Lower lobe of right lung (tissue), 2 donors: ENCODE data around the gene CFAP91. TPM values are rescaled to one million over a fixed set of nuclear protein-coding genes. Genes with fewer than 3 reads are reported as not detected.
"Not testable (repeated sequence)": the region's sequence is repeated elsewhere in the genome, so short reads cannot be mapped to it uniquely, and the experiment has no call there.

ENCODE experiments used
- ATAC-seq, 2 donors: fragments of 200-7000 bp; cut with Tn5 transposase; one replicate each; pipeline ENCODE4 v1.9.1; 2020 to 2022; ENCODE audit warnings: mild to moderate bottlenecking in 2 of 2, moderate library complexity in 2 of 2
- DNase-seq: peaks from one replicate; pipeline ENCODE4 v3.0.0-alpha.2; 2020
- H3K27ac ChIP-seq: fragments of 200-600 bp; one replicate; pipeline ENCODE4 v1.8.0; 2022
- H3K27me3 ChIP-seq: fragments of 200-600 bp; one replicate; pipeline ENCODE4 v1.8.0; 2022; ENCODE audit warnings: low read depth
- H3K36me3 ChIP-seq: fragments of 200-600 bp; one replicate; pipeline ENCODE4 v1.8.0; 2022; ENCODE audit warnings: mild to moderate bottlenecking
- H3K4me1 ChIP-seq: fragments of 200-600 bp; one replicate; pipeline ENCODE4 v1.8.0; 2022
- H3K4me3 ChIP-seq: fragments of 200-600 bp; one replicate; pipeline ENCODE4 v1.8.0; 2022; ENCODE audit warnings: mild to moderate bottlenecking
- H3K9me3 ChIP-seq: fragments of 200-600 bp; one replicate; pipeline ENCODE4 v1.8.0; 2022
- CTCF ChIP-seq: fragments of 200-600 bp; IDR thresholded peaks from one replicate; pipeline ENCODE4 v1.8.0; 2022; ENCODE audit warnings: antibody characterized with exemption, mild to moderate bottlenecking
- intact Hi-C: fragments of 100-400 bp; cut with DNase I; formaldehyde crosslinking; loops from one replicate; pipeline ENCODE4 v1.11.0; 2022
- total RNA-seq: library from RNA; stranded (reverse); fragmentation: NEBNext Ultra II Directional; extraction: Animal tissue kit (Norgen Biotek cat#: 25700); gene quantifications from one replicate; pipeline ENCODE4 v1.2.1, GENCODE V29; 2021
- donor health status: DM: no; HTN: yes; CAD: no; lungs with severe emphysema.

Gene CFAP91
- total RNA-seq, 1 donor from 2014 or later: 9.0 TPM

- H3K4me3 ChIP-seq: peak overlapping the region; percentile 65
- H3K4me1 ChIP-seq: peaks cover 24% of the 10 kb centered on the region
- H3K27me3 ChIP-seq: no peaks in the 10 kb centered on the region
- intact Hi-C loops: no loop called here
- TF ChIP-seq CTCF: no peak
- peaks cover 42% of the 10 kb centered on the region for H3K36me3 ChIP-seq
- ATAC-seq: no peak
- H3K9me3 ChIP-seq: no peaks in the 10 kb centered on the region
- DNase-seq: no peak
- H3K27ac ChIP-seq: peak overlapping the region; percentile 93
Observed at GRCh38 chr3:119676020-119676419, 26.8 kb upstream of the CFAP91 start.

- H3K9me3 ChIP-seq: no peaks in the 10 kb centered on the region
- DNase-seq (peak; percentile 97), ATAC-seq (peak; percentile 96 to 97)
- H3K27me3 ChIP-seq: no peaks in the 10 kb centered on the region
- H3K4me1 ChIP-seq: peaks cover 24% of the 10 kb centered on the region
- H3K4me3 ChIP-seq: peak within 1 kb of the TSS; percentile 65
- peaks cover 32% of the 10 kb centered on the region for H3K36me3 ChIP-seq
- TF ChIP-seq CTCF: no peak
- intact Hi-C loops: no loop called here
- H3K27ac ChIP-seq: peak within 1 kb of the TSS; percentile 93
Observed at GRCh38 chr3:119676771-119677640, 25.8 kb upstream of the CFAP91 start, which contains the start of gene COX17. COX17 (minus strand) TSS chr3:119677406; CDS start chr3:119677310, 96 bp downstream.

- H3K4me3 ChIP-seq: peak overlapping the region; percentile 65
- H3K9me3 ChIP-seq: no peaks in the 10 kb centered on the region
- H3K36me3 ChIP-seq: peaks cover 27% of the 10 kb centered on the region
- peaks cover 21% of the 10 kb centered on the region for H3K4me1 ChIP-seq
- peak overlapping the region; percentile 93 for H3K27ac ChIP-seq
- ATAC-seq (no peak), DNase-seq (no peak)
- H3K27me3 ChIP-seq: no peaks in the 10 kb centered on the region
- no peak for TF ChIP-seq CTCF
- intact Hi-C loops: no loop called here
Observed at GRCh38 chr3:119677641-119677934, 25.2 kb upstream of the CFAP91 start.

- H3K4me3 ChIP-seq, DNase-seq, H3K27ac ChIP-seq, intact Hi-C loops, ATAC-seq, H3K9me3 ChIP-seq, H3K27me3 ChIP-seq: not testable (repeated sequence)
- Histone ChIP-seq H3K4me1 (peaks cover 17% of the 10 kb centered on the region), H3K36me3 (peaks cover 20% of the 10 kb centered on the region)
Observed at GRCh38 chr3:119678209-119678608, 24.6 kb upstream of the CFAP91 start.

GRCh38 chr3:119679874-119680273, 22.9 kb upstream of the CFAP91 start:
- Histone ChIP-seq H3K4me1 (peaks cover 17% of the 10 kb centered on the region), H3K27ac (no peak overlapping the region), H3K27me3 (no peaks in the 10 kb centered on the region), H3K4me3 (no peak overlapping the region), H3K36me3 (peaks cover 4% of the 10 kb centered on the region), H3K9me3 (no peaks in the 10 kb centered on the region)
- intact Hi-C loops: no loop called here
- no peak for TF ChIP-seq CTCF
- ATAC-seq: no peak
- DNase-seq: no peak

GRCh38 chr3:119681279-119681678, 21.5 kb upstream of the CFAP91 start:
- Histone ChIP-seq H3K27me3 (no peaks in the 10 kb centered on the region), H3K9me3 (no peaks in the 10 kb centered on the region), H3K4me3 (no peak overlapping the region), H3K4me1 (peaks cover 9% of the 10 kb centered on the region), H3K36me3 (no peaks in the 10 kb centered on the region), H3K27ac (no peak overlapping the region)
- ATAC-seq (no peak), DNase-seq (no peak)
- peak; percentile 54 for TF ChIP-seq CTCF
- intact Hi-C loops: no loop called here
